ENCODE measurements around the gene PAK5.

Gene PAK5

GRCh38 chr20:9509246-9509645 lies 329.6 kb downstream of the PAK5 start:
- Histone ChIP-seq H3K27me3 (ENCODE audit: control insufficient read depth, insufficient read depth, low read length) (peaks cover 99% of the 10 kb centered on the region), H3K4me3 (ENCODE audit: low read depth, low read length) (peak overlapping the region; percentile 49), H3K36me3 (ENCODE audit: control insufficient read depth, insufficient read depth, low read length) (no peaks in the 10 kb centered on the region), H3K4me1 (ENCODE audit: control insufficient read depth, insufficient read depth, low read length) (peaks cover 37% of the 10 kb centered on the region), H3K27ac (ENCODE audit: low read depth, low read length) (no peak overlapping the region), H3K9me3 (ENCODE audit: control insufficient read depth, insufficient read depth, low read depth, low read length) (no peaks in the 10 kb centered on the region), H3K9ac (ENCODE audit: low read length) (no peak overlapping the region)

- no peak overlapping the region for H3K9ac ChIP-seq (ENCODE audit: low read length)
- H3K27ac ChIP-seq (ENCODE audit: low read depth, low read length): no peak overlapping the region
- H3K4me3 ChIP-seq (ENCODE audit: low read depth, low read length): peak overlapping the region; percentile 49
- H3K27me3 ChIP-seq (ENCODE audit: control insufficient read depth, insufficient read depth, low read length): peaks cover 99% of the 10 kb centered on the region
- H3K4me1 ChIP-seq (ENCODE audit: control insufficient read depth, insufficient read depth, low read length): peaks cover 32% of the 10 kb centered on the region
- no peaks in the 10 kb centered on the region for H3K36me3 ChIP-seq (ENCODE audit: control insufficient read depth, insufficient read depth, low read length)
- no peaks in the 10 kb centered on the region for H3K9me3 ChIP-seq (ENCODE audit: control insufficient read depth, insufficient read depth, low read depth, low read length)
Measured at GRCh38 chr20:9508696-9509178, 330.1 kb downstream of the PAK5 start.

- H3K27ac ChIP-seq (ENCODE audit: low read depth, low read length): no peak overlapping the region
- peaks cover 98% of the 10 kb centered on the region for H3K27me3 ChIP-seq (ENCODE audit: control insufficient read depth, insufficient read depth, low read length)
- no peaks in the 10 kb centered on the region for H3K9me3 ChIP-seq (ENCODE audit: control insufficient read depth, insufficient read depth, low read depth, low read length)
- no peak overlapping the region for H3K9ac ChIP-seq (ENCODE audit: low read length)
- no peaks in the 10 kb centered on the region for H3K36me3 ChIP-seq (ENCODE audit: control insufficient read depth, insufficient read depth, low read length)
- H3K4me3 ChIP-seq (ENCODE audit: low read depth, low read length): peak overlapping the region; percentile 49
- peaks cover 32% of the 10 kb centered on the region for H3K4me1 ChIP-seq (ENCODE audit: control insufficient read depth, insufficient read depth, low read length)
Measured at GRCh38 chr20:9508240-9508661, 330.6 kb downstream of the PAK5 start.

GRCh38 chr20:9507544-9508239 lies 331.2 kb downstream of the PAK5 start:
- Histone ChIP-seq H3K36me3 (ENCODE audit: control insufficient read depth, insufficient read depth, low read length) (no peaks in the 10 kb centered on the region), H3K4me1 (ENCODE audit: control insufficient read depth, insufficient read depth, low read length) (peaks cover 32% of the 10 kb centered on the region), H3K27me3 (ENCODE audit: control insufficient read depth, insufficient read depth, low read length) (peaks cover 98% of the 10 kb centered on the region), H3K27ac (ENCODE audit: low read depth, low read length) (no peak overlapping the region), H3K4me3 (ENCODE audit: low read depth, low read length) (peak overlapping the region; percentile 49), H3K9me3 (ENCODE audit: control insufficient read depth, insufficient read depth, low read depth, low read length) (no peaks in the 10 kb centered on the region), H3K9ac (ENCODE audit: low read length) (no peak overlapping the region)

- peak overlapping the region; percentile 49 for H3K4me3 ChIP-seq (ENCODE audit: low read depth, low read length)
- H3K4me1 ChIP-seq (ENCODE audit: control insufficient read depth, insufficient read depth, low read length): peaks cover 32% of the 10 kb centered on the region
- peaks cover 95% of the 10 kb centered on the region for H3K27me3 ChIP-seq (ENCODE audit: control insufficient read depth, insufficient read depth, low read length)
- no peaks in the 10 kb centered on the region for H3K36me3 ChIP-seq (ENCODE audit: control insufficient read depth, insufficient read depth, low read length)
- no peak overlapping the region for H3K27ac ChIP-seq (ENCODE audit: low read depth, low read length)
- no peaks in the 10 kb centered on the region for H3K9me3 ChIP-seq (ENCODE audit: control insufficient read depth, insufficient read depth, low read depth, low read length)
- H3K9ac ChIP-seq (ENCODE audit: low read length): peak overlapping the region; percentile 3
Measured at GRCh38 chr20:9506964-9507369, 331.9 kb downstream of the PAK5 start.

GRCh38 chr20:9506280-9506821 lies 332.5 kb downstream of the PAK5 start:
- H3K27me3 ChIP-seq (ENCODE audit: control insufficient read depth, insufficient read depth, low read length): peaks cover 91% of the 10 kb centered on the region
- H3K4me3 ChIP-seq (ENCODE audit: low read depth, low read length): peak overlapping the region; percentile 49
- no peak overlapping the region for H3K27ac ChIP-seq (ENCODE audit: low read depth, low read length)
- H3K9me3 ChIP-seq (ENCODE audit: control insufficient read depth, insufficient read depth, low read depth, low read length): no peaks in the 10 kb centered on the region
- H3K36me3 ChIP-seq (ENCODE audit: control insufficient read depth, insufficient read depth, low read length): no peaks in the 10 kb centered on the region
- peak overlapping the region; percentile 3 for H3K9ac ChIP-seq (ENCODE audit: low read length)
- H3K4me1 ChIP-seq (ENCODE audit: control insufficient read depth, insufficient read depth, low read length): peaks cover 32% of the 10 kb centered on the region

- no peaks in the 10 kb centered on the region for H3K36me3 ChIP-seq (ENCODE audit: control insufficient read depth, insufficient read depth, low read length)
- H3K27me3 ChIP-seq (ENCODE audit: control insufficient read depth, insufficient read depth, low read length): peaks cover 68% of the 10 kb centered on the region
- H3K9ac ChIP-seq (ENCODE audit: low read length): no peak overlapping the region
- peaks cover 27% of the 10 kb centered on the region for H3K4me1 ChIP-seq (ENCODE audit: control insufficient read depth, insufficient read depth, low read length)
- no peak overlapping the region for H3K4me3 ChIP-seq (ENCODE audit: low read depth, low read length)
- no peaks in the 10 kb centered on the region for H3K9me3 ChIP-seq (ENCODE audit: control insufficient read depth, insufficient read depth, low read depth, low read length)
- no peak overlapping the region for H3K27ac ChIP-seq (ENCODE audit: low read depth, low read length)
Measured at GRCh38 chr20:9503526-9504245, 335.2 kb downstream of the PAK5 start.

GRCh38 chr20:9501473-9501872 lies 337.4 kb downstream of the PAK5 start:
- H3K4me3 ChIP-seq (ENCODE audit: low read depth, low read length): no peak overlapping the region
- no peaks in the 10 kb centered on the region for H3K9me3 ChIP-seq (ENCODE audit: control insufficient read depth, insufficient read depth, low read depth, low read length)
- no peak overlapping the region for H3K27ac ChIP-seq (ENCODE audit: low read depth, low read length)
- no peak overlapping the region for H3K9ac ChIP-seq (ENCODE audit: low read length)
- H3K27me3 ChIP-seq (ENCODE audit: control insufficient read depth, insufficient read depth, low read length): peaks cover 48% of the 10 kb centered on the region
- peaks cover 5% of the 10 kb centered on the region for H3K4me1 ChIP-seq (ENCODE audit: control insufficient read depth, insufficient read depth, low read length)
- no peaks in the 10 kb centered on the region for H3K36me3 ChIP-seq (ENCODE audit: control insufficient read depth, insufficient read depth, low read length)

GRCh38 chr20:9500121-9500520 lies 338.8 kb downstream of the PAK5 start:
- Histone ChIP-seq H3K9me3 (ENCODE audit: control insufficient read depth, insufficient read depth, low read depth, low read length) (no peaks in the 10 kb centered on the region), H3K9ac (ENCODE audit: low read length) (no peak overlapping the region), H3K4me3 (ENCODE audit: low read depth, low read length) (no peak overlapping the region), H3K4me1 (ENCODE audit: control insufficient read depth, insufficient read depth, low read length) (no peaks in the 10 kb centered on the region), H3K27ac (ENCODE audit: low read depth, low read length) (no peak overlapping the region), H3K36me3 (ENCODE audit: control insufficient read depth, insufficient read depth, low read length) (no peaks in the 10 kb centered on the region), H3K27me3 (ENCODE audit: control insufficient read depth, insufficient read depth, low read length) (peaks cover 35% of the 10 kb centered on the region)

GRCh38 chr20:9499126-9499899 lies 339.6 kb downstream of the PAK5 start:
- Histone ChIP-seq H3K27me3 (ENCODE audit: control insufficient read depth, insufficient read depth, low read length) (peaks cover 27% of the 10 kb centered on the region), H3K27ac (ENCODE audit: low read depth, low read length) (no peak overlapping the region), H3K4me3 (ENCODE audit: low read depth, low read length) (no peak overlapping the region), H3K36me3 (ENCODE audit: control insufficient read depth, insufficient read depth, low read length) (no peaks in the 10 kb centered on the region), H3K9me3 (ENCODE audit: control insufficient read depth, insufficient read depth, low read depth, low read length) (no peaks in the 10 kb centered on the region), H3K9ac (ENCODE audit: low read length) (no peak overlapping the region), H3K4me1 (ENCODE audit: control insufficient read depth, insufficient read depth, low read length) (no peaks in the 10 kb centered on the region)
